Small intestine (tissue), 7 donors: Measurements from ENCODE around the gene SLC25A39. TPM values are rescaled to one million over a fixed set of nuclear protein-coding genes. Genes with fewer than 3 reads are reported as not detected.
A peak's percentile ranks its signal among the peaks of the same experiment; 100 is the strongest.

ENCODE experiments used
- DNase-seq, 2 donors: peaks; one replicate each; pipeline versions ENCODE4 v3.0.0 to v3.0.0-alpha.2; 2013
- FAIRE-seq: peaks from 2 replicates; lab custom pipeline; 2012; peaks lifted over from hg19 to GRCh38; lab: Jason Lieb, UNC
- H3K27ac ChIP-seq, 3 donors: one replicate each; pipeline ENCODE4 v1.5.1; 2013; ENCODE audit warnings: low read length in 2 of 3, mild to moderate bottlenecking in 2 of 3, control low read depth in 1 of 3, inconsistent platforms in 1 of 3, low read depth in 1 of 3, moderate library complexity in 1 of 3
- H3K27me3 ChIP-seq, 3 donors: one replicate each; pipeline ENCODE4 v1.6.1; 2013; ENCODE audit warnings: low read length in 3 of 3, inconsistent platforms in 1 of 3; ENCODE audit not compliant: control insufficient read depth in 3 of 3, insufficient read depth in 3 of 3
- H3K36me3 ChIP-seq, 3 donors: one replicate each; pipeline ENCODE4 v1.6.1; 2013; ENCODE audit warnings: low read length in 3 of 3, inconsistent platforms in 1 of 3, low read depth in 1 of 3, mild to moderate bottlenecking in 1 of 3, moderate library complexity in 1 of 3; ENCODE audit not compliant: control insufficient read depth in 3 of 3, insufficient read depth in 2 of 3
- H3K4me1 ChIP-seq, 3 donors: one replicate each; pipeline ENCODE4 v1.6.1; 2013; ENCODE audit warnings: low read length in 2 of 3, inconsistent platforms in 1 of 3, low read depth in 1 of 3, mild to moderate bottlenecking in 1 of 3, moderate library complexity in 1 of 3; ENCODE audit not compliant: control insufficient read depth in 3 of 3, insufficient read depth in 2 of 3
- H3K4me3 ChIP-seq, 3 donors: one replicate each; pipeline ENCODE4 v1.5.1; 2013; ENCODE audit warnings: low read length in 3 of 3, control low read depth in 1 of 3, inconsistent platforms in 1 of 3, low read depth in 1 of 3, mild to moderate bottlenecking in 1 of 3, moderate library complexity in 1 of 3
- H3K9me3 ChIP-seq, 2 donors: one replicate each; pipeline ENCODE4 v1.6.1; 2013; ENCODE audit warnings: low read depth in 1 of 2, low read length in 1 of 2; ENCODE audit not compliant: control insufficient read depth in 2 of 2, insufficient read depth in 1 of 2
- WGBS, 3 donors: extraction: QIAGEN DNeasy Blood & Tissue Kit; methylation state at CpG; one replicate each; pipeline ENCODE4 v1.1.7; 2013; 5-methylcytosine and 5-hydroxymethylcytosine counted together
- polyA plus RNA-seq, 4 donors: library from polyadenylated mRNA; stranded (reverse) in 3 of 4; unstranded in 1 of 4; fragments of 200-250 nt in 3 of 4; fragments of 120-200 nt in 1 of 4; gene quantifications; one replicate each; pipeline versions ENCODE4 v1.2.1 to v1.2.3, GENCODE V29; 2013
- donor health status: healthy with polysubstance abuse.
- donor health status: control.
- donor health status: control.
- donor health status: Bipolar disorder and iron deficiency.
- donor health status: healthy.

Gene SLC25A39
- polyA plus RNA-seq, 4 donors, result 95.0 to 165 (median 139) TPM

GRCh38 chr17:44277976-44278375 lies 46.6 kb downstream of the SLC25A39 start:
- Histone ChIP-seq H3K27me3 (peaks cover 0 to 16% (median 0%) of the 10 kb centered on the region in 3 donors), H3K4me3 (no peak overlapping the region), H3K36me3 (no peaks in the 10 kb centered on the region), H3K27ac (no peak overlapping the region), H3K9me3 (no peaks in the 10 kb centered on the region), H3K4me1 (peaks cover 2 to 8% (median 7%) of the 10 kb centered on the region in 3 donors)
- FAIRE-seq (no peak), DNase-seq (peak in 1 of 2 donors; percentile 4)
- 41 to 68% (median 51%) methylated on average over 4 of the region's 4 CpGs for WGBS, 3 donors

- H3K27me3 ChIP-seq, result peaks cover 0 to 28% (median 0%) of the 10 kb centered on the region in 3 donors
- DNase-seq, result no peak
- no peak for FAIRE-seq
- H3K9me3 ChIP-seq, result no peaks in the 10 kb centered on the region
- 78 to 83% (median 81%) methylated on average over 5 of the region's 5 CpGs for WGBS, 3 donors
- no peak overlapping the region for H3K27ac ChIP-seq
- H3K36me3 ChIP-seq, result no peaks in the 10 kb centered on the region
- H3K4me3 ChIP-seq, result no peak overlapping the region
- H3K4me1 ChIP-seq, result no peaks in the 10 kb centered on the region
Observed at GRCh38 chr17:44273607-44274006, 51.0 kb downstream of the SLC25A39 start.

GRCh38 chr17:44272954-44273353 lies 51.7 kb downstream of the SLC25A39 start:
- no peaks in the 10 kb centered on the region for H3K4me1 ChIP-seq
- DNase-seq (no peak), FAIRE-seq (no peak)
- no peak overlapping the region for H3K4me3 ChIP-seq
- 65 to 78% (median 72%) methylated on average over 6 of the region's 6 CpGs for WGBS, 3 donors
- no peaks in the 10 kb centered on the region for H3K36me3 ChIP-seq
- peaks cover 0 to 28% (median 0%) of the 10 kb centered on the region in 3 donors for H3K27me3 ChIP-seq
- no peaks in the 10 kb centered on the region for H3K9me3 ChIP-seq
- H3K27ac ChIP-seq, result no peak overlapping the region

GRCh38 chr17:44272321-44272951 lies 52.2 kb downstream of the SLC25A39 start:
- 31 to 48% (median 47%) methylated on average over 13 of the region's 13 CpGs for WGBS, 3 donors
- no peak for FAIRE-seq

More at GRCh38 chr17:44272321-44272951, 52.2 kb downstream of the SLC25A39 start:
- no peak overlapping the region for H3K27ac ChIP-seq
- DNase-seq, result no peak
- H3K4me3 ChIP-seq, result no peak overlapping the region
- peaks cover 0 to 28% (median 0%) of the 10 kb centered on the region in 3 donors for H3K27me3 ChIP-seq
- no peaks in the 10 kb centered on the region for H3K4me1 ChIP-seq
- no peaks in the 10 kb centered on the region for H3K36me3 ChIP-seq
- H3K9me3 ChIP-seq, result no peaks in the 10 kb centered on the region

Other genes starting within 250 kb of the SLC25A39 start
- gene HDAC5, start 201.2 kb downstream of the SLC25A39 start, polyA plus RNA-seq, result 10 to 100 TPM; 10.1 to 39.9 (median 17.3) TPM
- 1 to 10 TPM in 3 of 4 donors, not detected in 1; 1.4 to 3.0 (median 2.3) TPM for gene HROB, start 182.9 kb downstream of the SLC25A39 start, polyA plus RNA-seq
- gene ASB16, start 154.1 kb downstream of the SLC25A39 start, polyA plus RNA-seq, result 1 to 10 TPM in 1 of 4 donors, under 1 TPM in 1, not detected in 2; 0.15 to 2.5 TPM
- 10 to 100 TPM; 28.7 to 40.2 (median 32.3) TPM for gene TMUB2, start 137.9 kb downstream of the SLC25A39 start, polyA plus RNA-seq
- 10 to 100 TPM; 40.3 to 44.1 (median 43.1) TPM for gene ATXN7L3, start 124.9 kb downstream of the SLC25A39 start, polyA plus RNA-seq
- 10 to 100 TPM; 32.7 to 61.8 (median 38.2) TPM for gene UBTF, start 105.1 kb downstream of the SLC25A39 start, polyA plus RNA-seq
- gene SLC4A1, start 56.7 kb downstream of the SLC25A39 start, polyA plus RNA-seq, result 1 to 10 TPM in 1 of 4 donors, not detected in 3; 1.3 TPM
- 1 to 10 TPM; 1.1 to 6.8 (median 3.8) TPM for gene RUNDC3A, start 16.2 kb downstream of the SLC25A39 start, polyA plus RNA-seq
- gene GRN, start 20.5 kb upstream of the SLC25A39 start, polyA plus RNA-seq, result 100 to 1,000 TPM in 2 of 4 donors, 10 to 100 TPM in 2; 82.3 to 842 (median 111) TPM
- gene FAM171A2, start 39.0 kb upstream of the SLC25A39 start, polyA plus RNA-seq, result 1 to 10 TPM in 1 of 4 donors, under 1 TPM in 1, not detected in 2; 0.87 to 3.1 TPM
- under 1 TPM in 3 of 4 donors, not detected in 1; 0.27 to 0.59 (median 0.31) TPM for gene ITGA2B, start 64.8 kb upstream of the SLC25A39 start, polyA plus RNA-seq
- 10 to 100 TPM in 2 of 4 donors, 1 to 10 TPM in 2; 7.3 to 29.6 (median 10.7) TPM for gene GPATCH8, start 178.6 kb upstream of the SLC25A39 start, polyA plus RNA-seq
- 1 to 10 TPM in 1 of 4 donors, under 1 TPM in 1, not detected in 2; 0.79 to 3.1 TPM for gene FZD2, start 232.7 kb upstream of the SLC25A39 start, polyA plus RNA-seq